ENCODE data around the gene TCEAL5.

- no peak for TF ChIP-seq POLR2AphosphoS5 (IDR thresholded peaks at IDR 0.05)
- no peak for TF ChIP-seq CTCF (IDR thresholded peaks at IDR 0.05)
These were observed 493 bp downstream of the TCEAL5 start for GRCh38 chrX:103275947-103276567.

Data from sigmoid colon (tissue), 4 donors.